Measurements from ENCODE around the gene ZFHX3. TPM values are rescaled to one million over a fixed set of nuclear protein-coding genes. Genes with fewer than 3 reads are reported as not detected.

The ZFHX3 gene
- total RNA-seq, 2 donors from 2014 or later: 57.7 to 70.1 TPM

DNA sequence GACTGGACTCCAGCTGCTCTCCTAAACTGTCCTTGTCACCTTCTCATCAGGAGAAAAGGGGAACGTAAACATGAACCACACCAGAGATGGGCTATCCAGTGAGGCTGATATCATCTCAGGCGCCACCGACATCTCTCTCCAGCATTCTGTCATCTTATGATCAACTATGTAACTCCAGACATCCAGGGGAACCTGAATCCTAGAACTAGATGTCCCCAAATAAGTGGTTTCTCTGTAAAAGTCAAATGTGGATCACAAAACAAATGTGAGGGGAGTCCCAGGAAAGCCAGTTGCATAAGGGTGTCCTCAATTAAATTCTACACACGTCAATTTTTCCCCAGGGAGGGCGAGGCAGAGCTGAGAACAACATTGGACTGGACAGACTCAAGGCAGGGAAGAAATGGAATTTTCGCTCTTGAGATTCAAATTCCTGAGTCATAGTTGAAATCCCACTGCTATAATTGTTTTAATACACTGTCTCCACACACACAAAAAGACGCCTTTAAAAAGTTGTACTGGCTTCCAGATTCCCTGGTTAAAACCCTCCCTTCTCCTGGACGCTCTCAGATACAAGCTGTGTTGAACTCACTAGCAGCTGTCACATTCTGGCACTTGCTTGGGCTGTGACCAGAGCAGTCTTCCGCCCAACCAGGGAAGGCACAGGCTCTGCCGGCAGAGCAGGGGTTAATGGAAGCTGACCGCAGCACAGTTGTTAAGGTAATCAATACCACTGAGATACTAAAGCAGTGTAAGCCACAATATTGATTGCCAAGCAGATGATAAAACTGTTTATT is 62.6 kb downstream of the ZFHX3 start:
- TF ChIP-seq, protein P1, sequence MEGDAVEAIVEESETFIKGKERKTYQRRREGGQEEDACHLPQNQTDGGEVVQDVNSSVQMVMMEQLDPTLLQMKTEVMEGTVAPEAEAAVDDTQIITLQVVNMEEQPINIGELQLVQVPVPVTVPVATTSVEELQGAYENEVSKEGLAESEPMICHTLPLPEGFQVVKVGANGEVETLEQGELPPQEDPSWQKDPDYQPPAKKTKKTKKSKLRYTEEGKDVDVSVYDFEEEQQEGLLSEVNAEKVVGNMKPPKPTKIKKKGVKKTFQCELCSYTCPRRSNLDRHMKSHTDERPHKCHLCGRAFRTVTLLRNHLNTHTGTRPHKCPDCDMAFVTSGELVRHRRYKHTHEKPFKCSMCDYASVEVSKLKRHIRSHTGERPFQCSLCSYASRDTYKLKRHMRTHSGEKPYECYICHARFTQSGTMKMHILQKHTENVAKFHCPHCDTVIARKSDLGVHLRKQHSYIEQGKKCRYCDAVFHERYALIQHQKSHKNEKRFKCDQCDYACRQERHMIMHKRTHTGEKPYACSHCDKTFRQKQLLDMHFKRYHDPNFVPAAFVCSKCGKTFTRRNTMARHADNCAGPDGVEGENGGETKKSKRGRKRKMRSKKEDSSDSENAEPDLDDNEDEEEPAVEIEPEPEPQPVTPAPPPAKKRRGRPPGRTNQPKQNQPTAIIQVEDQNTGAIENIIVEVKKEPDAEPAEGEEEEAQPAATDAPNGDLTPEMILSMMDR (IDR thresholded peaks at IDR 0.05): no peak
- Histone ChIP-seq H3K4me1 (ENCODE audit: control insufficient read depth in 1 of 2, low read depth in 2 of 2) (peaks cover 40 to 86% of the 10 kb centered on the region in 2 donors), H3K9me3 (no peaks in the 10 kb centered on the region), H3K36me3 (no peaks in the 10 kb centered on the region), H3K27me3 (replicated peaks; ENCODE audit: insufficient read depth) (no peaks in the 10 kb centered on the region), H3K27ac (peak overlapping the region; percentile 83 to 91), H3K4me3 (peak overlapping the region; percentile 8)
- ATAC-seq (ENCODE audit: insufficient number of reproducible peaks, low FRiP score, low read depth): no peak
- no peak for DNase-seq (ENCODE audit: low spot score)

DNA sequence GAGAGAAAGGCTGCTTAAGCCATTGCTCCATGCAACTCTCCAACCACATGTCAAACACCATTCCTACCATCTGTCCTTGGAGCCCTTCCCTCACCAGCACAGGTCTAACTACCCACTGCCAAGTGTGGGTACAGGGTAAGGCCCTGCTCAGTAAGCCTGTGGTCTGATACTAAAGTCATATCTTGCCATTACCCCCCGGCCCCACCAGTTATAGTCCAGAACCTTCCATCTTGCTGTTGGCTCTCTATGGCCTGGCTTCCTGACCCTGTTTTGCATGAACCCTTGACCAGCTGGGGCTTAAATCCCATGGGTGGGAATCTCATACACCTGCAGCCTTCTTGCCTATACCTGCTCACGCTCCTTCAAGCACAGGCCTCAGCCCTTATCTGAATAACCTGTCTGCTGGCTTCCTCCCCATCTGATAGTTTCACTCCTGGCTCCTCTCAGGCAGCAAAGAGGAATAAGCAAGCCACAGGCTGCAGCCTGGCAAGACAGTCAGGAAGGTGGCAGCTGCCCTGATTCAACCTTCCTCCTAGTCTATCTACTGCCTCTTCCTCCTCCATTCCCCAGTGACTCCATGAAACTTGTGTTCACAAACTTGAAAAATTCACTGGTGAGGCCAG is 64.1 kb downstream of the ZFHX3 start:
- no peaks in the 10 kb centered on the region for H3K27me3 ChIP-seq (replicated peaks; ENCODE audit: insufficient read depth)
- H3K4me3 ChIP-seq: no peak overlapping the region
- DNase-seq (ENCODE audit: low spot score) (no peak), ATAC-seq (ENCODE audit: insufficient number of reproducible peaks, low FRiP score, low read depth) (no peak)
- H3K4me1 ChIP-seq (ENCODE audit: control insufficient read depth in 1 of 2, low read depth in 2 of 2): peaks cover 30 to 87% of the 10 kb centered on the region in 2 donors
- H3K9me3 ChIP-seq: no peaks in the 10 kb centered on the region
- H3K27ac ChIP-seq: peak overlapping the region in 1 of 2 donors; percentile 22
- H3K36me3 ChIP-seq: no peaks in the 10 kb centered on the region
- TF ChIP-seq, protein P1 (IDR thresholded peaks at IDR 0.05): no peak

DNA sequence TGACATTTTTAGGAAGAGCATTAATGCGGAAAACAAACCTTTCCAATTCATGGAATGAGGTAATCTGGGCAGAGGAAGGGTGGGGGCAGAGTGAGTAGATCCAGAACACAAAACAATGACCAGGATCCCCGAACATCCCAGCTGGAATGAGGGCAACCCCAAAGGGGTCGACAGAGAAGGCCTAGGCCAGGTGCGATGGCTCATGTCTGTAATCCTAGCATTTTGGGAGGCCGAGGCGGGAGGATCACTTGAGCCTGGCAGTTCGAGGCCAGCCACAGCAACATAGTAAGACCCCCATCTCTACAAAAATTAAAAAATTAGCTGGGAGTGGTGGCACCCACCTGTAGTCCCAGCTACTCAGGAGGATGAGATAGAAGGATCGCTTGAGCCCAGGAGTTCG is 64.7 kb downstream of the ZFHX3 start:
- no peaks in the 10 kb centered on the region for H3K27me3 ChIP-seq (replicated peaks; ENCODE audit: insufficient read depth)
- TF ChIP-seq, protein P1 (IDR thresholded peaks at IDR 0.05): no peak
- peaks cover 30 to 87% of the 10 kb centered on the region in 2 donors for H3K4me1 ChIP-seq (ENCODE audit: control insufficient read depth in 1 of 2, low read depth in 2 of 2)
- DNase-seq (ENCODE audit: low spot score) (no peak), ATAC-seq (ENCODE audit: insufficient number of reproducible peaks, low FRiP score, low read depth) (no peak)
- no peak overlapping the region for H3K27ac ChIP-seq
- no peaks in the 10 kb centered on the region for H3K9me3 ChIP-seq
- H3K36me3 ChIP-seq: no peaks in the 10 kb centered on the region
- H3K4me3 ChIP-seq: no peak overlapping the region

DNA sequence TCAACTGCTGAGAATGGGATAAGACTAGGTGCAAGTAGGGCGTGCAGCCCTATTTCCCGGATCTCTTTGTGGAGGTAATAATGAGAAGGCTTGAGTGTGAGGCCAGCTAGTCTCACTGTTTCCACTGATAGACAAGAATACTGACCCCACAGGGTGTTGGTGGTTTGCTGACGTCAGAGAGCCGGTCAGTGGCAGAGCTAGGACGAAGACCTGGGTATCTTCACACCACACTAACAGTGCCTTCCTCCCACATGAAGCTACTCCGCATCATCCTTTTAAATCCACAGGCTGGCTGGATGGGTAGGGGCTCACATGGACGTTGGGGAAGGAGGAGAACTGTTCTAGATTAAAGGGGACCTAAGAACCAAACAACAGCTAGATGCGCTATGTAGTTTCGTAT is 68.0 kb downstream of the ZFHX3 start:
- TF ChIP-seq, protein P1 (IDR thresholded peaks at IDR 0.05): no peak
- no peaks in the 10 kb centered on the region for H3K9me3 ChIP-seq
- DNase-seq (ENCODE audit: low spot score) (no peak), ATAC-seq (ENCODE audit: insufficient number of reproducible peaks, low FRiP score, low read depth) (no peak)
- no peaks in the 10 kb centered on the region for H3K27me3 ChIP-seq (replicated peaks; ENCODE audit: insufficient read depth)
- peaks cover 9 to 86% of the 10 kb centered on the region in 2 donors for H3K4me1 ChIP-seq (ENCODE audit: control insufficient read depth in 1 of 2, low read depth in 2 of 2)
- no peak overlapping the region for H3K27ac ChIP-seq
- no peak overlapping the region for H3K4me3 ChIP-seq
- H3K36me3 ChIP-seq: no peaks in the 10 kb centered on the region

DNA sequence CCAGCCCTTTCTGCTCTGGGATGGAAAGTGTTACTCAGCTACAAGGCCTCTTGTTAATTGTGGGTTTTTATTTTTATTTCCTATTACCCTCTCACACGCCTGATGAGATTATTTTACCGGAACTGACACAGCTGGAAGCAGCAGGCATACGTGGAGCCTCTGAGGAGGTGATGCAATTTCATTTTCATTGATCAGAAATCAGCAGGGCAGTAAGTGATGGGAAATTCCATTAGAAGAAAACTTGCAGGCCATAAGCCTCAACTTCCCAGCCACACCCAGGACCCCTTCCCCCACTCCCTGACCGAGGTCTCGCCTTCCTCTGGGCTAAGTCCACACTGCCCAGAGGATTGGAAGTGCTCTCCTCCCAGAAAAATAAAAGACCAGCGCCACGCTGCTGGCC is 69.7 kb downstream of the ZFHX3 start:
- Histone ChIP-seq H3K36me3 (no peaks in the 10 kb centered on the region), H3K4me3 (no peak overlapping the region), H3K4me1 (ENCODE audit: control insufficient read depth in 1 of 2, low read depth in 2 of 2) (peaks cover 13 to 87% of the 10 kb centered on the region in 2 donors), H3K27me3 (replicated peaks; ENCODE audit: insufficient read depth) (no peaks in the 10 kb centered on the region), H3K9me3 (no peaks in the 10 kb centered on the region), H3K27ac (no peak overlapping the region)
- ATAC-seq (ENCODE audit: insufficient number of reproducible peaks, low FRiP score, low read depth) (no peak), DNase-seq (ENCODE audit: low spot score) (no peak)
- TF ChIP-seq, protein P1 (IDR thresholded peaks at IDR 0.05): no peak
